HEK293 (cell line): ENCODE results near the gene ASB4.

Experiments
- CTCF ChIA-PET: fragments of 350-600 bp; formaldehyde crosslinking; extraction: SDS; loops from one replicate; lab custom pipeline; 2021; ENCODE audit warnings: antibody characterized with exemption; lab: Yijun Ruan, JAX
- POLR2A ChIA-PET: fragments of 300-600 bp; formaldehyde crosslinking; extraction: SDS; loops from one replicate; lab custom pipeline; 2020; ENCODE audit warnings: antibody characterized with exemption, inconsistent platforms; lab: Yijun Ruan, JAX
- H3K27ac ChIP-seq: fragments of 200-500 bp; sonication (Bioruptor generic); 2 replicates; pipeline ENCODE4 v1.5.1; 2014; ENCODE audit warnings: low read depth, low read length, control low read depth, inconsistent platforms; ENCODE audit errors: extremely low read depth
- H3K36me3 ChIP-seq, 2 experiments: fragments of 200-500 bp in 1 of 2; sonication (Bioruptor generic) in 1 of 2; 1 replicate in 1 of 2; 2 replicates in 1 of 2; pipeline ENCODE4 v1.5.1; 2014 to 2017; ENCODE audit warnings: inconsistent platforms in 2 of 2, low read length in 2 of 2; ENCODE audit not compliant: control insufficient read depth in 2 of 2, insufficient read depth in 1 of 2
- H3K4me1 ChIP-seq: fragments of 200-500 bp; sonication (Bioruptor generic); 2 replicates; pipeline ENCODE4 v1.5.1; 2014; ENCODE audit warnings: mild to moderate bottlenecking, low read length, inconsistent platforms; ENCODE audit not compliant: control insufficient read depth, insufficient read depth
- H3K4me3 ChIP-seq: 2 replicates; pipeline ENCODE4 v1.5.1; 2011; ENCODE audit warnings: low read depth, mild to moderate bottlenecking, control low read depth, low read length, moderate library complexity
- H3K9me3 ChIP-seq: fragments of 200-500 bp; sonication (Bioruptor generic); 2 replicates; pipeline ENCODE4 v1.5.1; 2014; ENCODE audit warnings: low read depth, low read length, inconsistent platforms; ENCODE audit not compliant: control insufficient read depth, insufficient read depth
- CTCF ChIP-seq: fragments of 450-650 bp; formaldehyde crosslinking; IDR thresholded peaks from 2 replicates; pipeline ENCODE4 v1.5.1; 2016; ENCODE audit warnings: missing biosample characterization, missing genetic modification characterization
- KLF17 ChIP-seq: fragments of 450-650 bp; formaldehyde crosslinking; IDR thresholded peaks from 2 replicates; pipeline ENCODE4 v1.5.1; 2016; ENCODE audit warnings: missing biosample characterization, missing genetic modification characterization
- PRDM1 ChIP-seq: fragments of 450-650 bp; formaldehyde crosslinking; IDR thresholded peaks from 2 replicates; pipeline ENCODE4; 2016; ENCODE audit warnings: missing biosample characterization, missing genetic modification characterization
- SCRT1 ChIP-seq: fragments of 450-650 bp; formaldehyde crosslinking; IDR thresholded peaks from 2 replicates; pipeline ENCODE4 v1.5.1; 2016; ENCODE audit warnings: missing biosample characterization, missing genetic modification characterization, borderline replicate concordance
- ZBTB21 ChIP-seq: fragments of 450-650 bp; formaldehyde crosslinking; IDR thresholded peaks from 2 replicates; pipeline ENCODE4 v1.5.1; 2017; ENCODE audit warnings: missing biosample characterization, missing genetic modification characterization
- ZFP37 ChIP-seq: fragments of 450-650 bp; formaldehyde crosslinking; IDR thresholded peaks from 2 replicates; pipeline ENCODE4 v1.5.1; 2016; ENCODE audit warnings: missing biosample characterization, missing genetic modification characterization
- ZNF654 ChIP-seq: fragments of 450-650 bp; formaldehyde crosslinking; IDR thresholded peaks from 2 replicates; pipeline ENCODE4 v1.5.1; 2016; ENCODE audit warnings: low read depth, missing biosample characterization, missing genetic modification characterization
- ZNF777 ChIP-seq: fragments of 450-650 bp; formaldehyde crosslinking; IDR thresholded peaks from 2 replicates; pipeline ENCODE4 v1.5.1; 2017; ENCODE audit warnings: missing biosample characterization, missing genetic modification characterization, borderline replicate concordance
- ZNF837 ChIP-seq: fragments of 450-650 bp; formaldehyde crosslinking; IDR thresholded peaks from 2 replicates; pipeline ENCODE4 v1.5.1; 2016; ENCODE audit warnings: missing biosample characterization, missing genetic modification characterization
- TF ChIP-seq, protein P1 (sequence below): fragments of 450-650 bp; formaldehyde crosslinking; conservative IDR thresholded peaks from 2 replicates; pipeline ENCODE4 v1.5.1; 2016; ENCODE audit warnings: low read depth, missing biosample characterization, missing genetic modification characterization
- TF ChIP-seq, protein P2 (sequence below): fragments of 450-650 bp; formaldehyde crosslinking; IDR thresholded peaks from 2 replicates; pipeline ENCODE4 v1.5.1; 2016; ENCODE audit warnings: missing biosample characterization, missing genetic modification characterization
- TF ChIP-seq, protein P3 (sequence below): fragments of 450-650 bp; formaldehyde crosslinking; IDR thresholded peaks from 2 replicates; pipeline ENCODE4 v1.5.1; 2017; ENCODE audit warnings: missing biosample characterization, missing genetic modification characterization

The ASB4 gene

GRCh38 chr7:95569720-95570119, 84.0 kb downstream of the ASB4 start (continued):
- TF ChIP-seq, protein P1, sequence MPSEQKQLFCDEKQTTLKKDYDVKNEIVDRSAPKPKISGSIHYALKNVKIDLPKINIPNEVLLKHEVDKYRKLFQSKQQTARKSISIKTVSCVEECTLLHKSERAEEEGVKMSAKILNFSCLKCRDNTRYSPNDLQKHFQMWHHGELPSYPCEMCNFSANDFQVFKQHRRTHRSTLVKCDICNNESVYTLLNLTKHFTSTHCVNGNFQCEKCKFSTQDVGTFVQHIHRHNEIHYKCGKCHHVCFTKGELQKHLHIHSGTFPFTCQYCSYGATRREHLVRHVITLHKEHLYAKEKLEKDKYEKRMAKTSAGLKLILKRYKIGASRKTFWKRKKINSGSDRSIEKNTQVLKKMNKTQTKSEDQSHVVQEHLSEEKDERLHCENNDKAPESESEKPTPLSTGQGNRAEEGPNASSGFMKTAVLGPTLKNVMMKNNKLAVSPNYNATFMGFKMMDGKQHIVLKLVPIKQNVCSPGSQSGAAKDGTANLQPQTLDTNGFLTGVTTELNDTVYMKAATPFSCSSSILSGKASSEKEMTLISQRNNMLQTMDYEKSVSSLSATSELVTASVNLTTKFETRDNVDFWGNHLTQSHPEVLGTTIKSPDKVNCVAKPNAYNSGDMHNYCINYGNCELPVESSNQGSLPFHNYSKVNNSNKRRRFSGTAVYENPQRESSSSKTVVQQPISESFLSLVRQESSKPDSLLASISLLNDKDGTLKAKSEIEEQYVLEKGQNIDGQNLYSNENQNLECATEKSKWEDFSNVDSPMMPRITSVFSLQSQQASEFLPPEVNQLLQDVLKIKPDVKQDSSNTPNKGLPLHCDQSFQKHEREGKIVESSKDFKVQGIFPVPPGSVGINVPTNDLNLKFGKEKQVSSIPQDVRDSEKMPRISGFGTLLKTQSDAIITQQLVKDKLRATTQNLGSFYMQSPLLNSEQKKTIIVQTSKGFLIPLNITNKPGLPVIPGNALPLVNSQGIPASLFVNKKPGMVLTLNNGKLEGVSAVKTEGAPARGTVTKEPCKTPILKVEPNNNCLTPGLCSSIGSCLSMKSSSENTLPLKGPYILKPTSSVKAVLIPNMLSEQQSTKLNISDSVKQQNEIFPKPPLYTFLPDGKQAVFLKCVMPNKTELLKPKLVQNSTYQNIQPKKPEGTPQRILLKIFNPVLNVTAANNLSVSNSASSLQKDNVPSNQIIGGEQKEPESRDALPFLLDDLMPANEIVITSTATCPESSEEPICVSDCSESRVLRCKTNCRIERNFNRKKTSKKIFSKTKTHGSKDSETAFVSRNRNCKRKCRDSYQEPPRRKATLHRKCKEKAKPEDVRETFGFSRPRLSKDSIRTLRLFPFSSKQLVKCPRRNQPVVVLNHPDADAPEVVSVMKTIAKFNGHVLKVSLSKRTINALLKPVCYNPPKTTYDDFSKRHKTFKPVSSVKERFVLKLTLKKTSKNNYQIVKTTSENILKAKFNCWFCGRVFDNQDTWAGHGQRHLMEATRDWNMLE (tag by site-specific recombination) = no peak
- no peak for TF ChIP-seq ZBTB21 (tag by site-specific recombination)
- no peak for TF ChIP-seq CTCF (tag by site-specific recombination)
- no peak for TF ChIP-seq ZNF654
- TF ChIP-seq KLF17 (tag by site-specific recombination) = no peak
- TF ChIP-seq, protein P2, sequence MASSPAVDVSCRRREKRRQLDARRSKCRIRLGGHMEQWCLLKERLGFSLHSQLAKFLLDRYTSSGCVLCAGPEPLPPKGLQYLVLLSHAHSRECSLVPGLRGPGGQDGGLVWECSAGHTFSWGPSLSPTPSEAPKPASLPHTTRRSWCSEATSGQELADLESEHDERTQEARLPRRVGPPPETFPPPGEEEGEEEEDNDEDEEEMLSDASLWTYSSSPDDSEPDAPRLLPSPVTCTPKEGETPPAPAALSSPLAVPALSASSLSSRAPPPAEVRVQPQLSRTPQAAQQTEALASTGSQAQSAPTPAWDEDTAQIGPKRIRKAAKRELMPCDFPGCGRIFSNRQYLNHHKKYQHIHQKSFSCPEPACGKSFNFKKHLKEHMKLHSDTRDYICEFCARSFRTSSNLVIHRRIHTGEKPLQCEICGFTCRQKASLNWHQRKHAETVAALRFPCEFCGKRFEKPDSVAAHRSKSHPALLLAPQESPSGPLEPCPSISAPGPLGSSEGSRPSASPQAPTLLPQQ (tag by site-specific recombination) = no peak
- TF ChIP-seq PRDM1 (tag by site-specific recombination) = no peak
- no peak for TF ChIP-seq ZNF837 (tag by site-specific recombination)

DNA sequence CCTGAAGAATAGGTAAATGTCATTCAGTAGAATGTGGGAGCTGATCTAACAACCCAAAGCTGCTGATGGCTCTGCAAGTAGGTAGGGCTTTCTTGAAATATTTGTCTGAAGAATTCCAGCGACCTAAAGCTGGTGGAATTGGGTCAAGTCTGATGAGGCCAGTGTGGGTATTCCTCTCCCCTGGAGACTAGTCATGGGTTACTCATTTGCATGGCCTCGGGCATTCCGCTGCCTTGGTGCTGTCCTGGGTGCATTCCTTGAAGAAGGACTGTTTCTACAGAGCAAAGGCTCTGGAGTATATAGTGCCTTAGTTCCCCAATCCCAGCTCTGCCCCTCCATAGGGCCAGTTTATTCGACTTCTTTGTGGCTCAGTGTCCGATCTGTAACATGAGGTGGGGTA, 91.4 kb downstream of the ASB4 start:
- CTCF ChIA-PET = interaction anchor here (0.6 to 1.1 kb wide), 2 partner anchors 66 to 537 kb away, joined by 3 read pairs; no protein-coding TSS in a partner anchor
- POLR2A ChIA-PET = no interaction called here
- TF ChIP-seq ZNF777 (tag by site-specific recombination) = no peak
- no peak for TF ChIP-seq SCRT1 (tag by site-specific recombination)
- TF ChIP-seq, protein P3, sequence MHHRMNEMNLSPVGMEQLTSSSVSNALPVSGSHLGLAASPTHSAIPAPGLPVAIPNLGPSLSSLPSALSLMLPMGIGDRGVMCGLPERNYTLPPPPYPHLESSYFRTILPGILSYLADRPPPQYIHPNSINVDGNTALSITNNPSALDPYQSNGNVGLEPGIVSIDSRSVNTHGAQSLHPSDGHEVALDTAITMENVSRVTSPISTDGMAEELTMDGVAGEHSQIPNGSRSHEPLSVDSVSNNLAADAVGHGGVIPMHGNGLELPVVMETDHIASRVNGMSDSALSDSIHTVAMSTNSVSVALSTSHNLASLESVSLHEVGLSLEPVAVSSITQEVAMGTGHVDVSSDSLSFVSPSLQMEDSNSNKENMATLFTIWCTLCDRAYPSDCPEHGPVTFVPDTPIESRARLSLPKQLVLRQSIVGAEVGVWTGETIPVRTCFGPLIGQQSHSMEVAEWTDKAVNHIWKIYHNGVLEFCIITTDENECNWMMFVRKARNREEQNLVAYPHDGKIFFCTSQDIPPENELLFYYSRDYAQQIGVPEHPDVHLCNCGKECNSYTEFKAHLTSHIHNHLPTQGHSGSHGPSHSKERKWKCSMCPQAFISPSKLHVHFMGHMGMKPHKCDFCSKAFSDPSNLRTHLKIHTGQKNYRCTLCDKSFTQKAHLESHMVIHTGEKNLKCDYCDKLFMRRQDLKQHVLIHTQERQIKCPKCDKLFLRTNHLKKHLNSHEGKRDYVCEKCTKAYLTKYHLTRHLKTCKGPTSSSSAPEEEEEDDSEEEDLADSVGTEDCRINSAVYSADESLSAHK (tag by site-specific recombination) = no peak
- no peak for TF ChIP-seq ZFP37

More for the DNA sequence above, 91.4 kb downstream of the ASB4 start:
- H3K4me3 ChIP-seq = no peak overlapping the region
- peaks cover 5% of the 10 kb centered on the region for H3K4me1 ChIP-seq
- no peaks in the 10 kb centered on the region for H3K9me3 ChIP-seq
- no peak overlapping the region for H3K27ac ChIP-seq
- no peaks in the 10 kb centered on the region for H3K36me3 ChIP-seq
